Measurements from ENCODE around the gene TCP1.

DNA sequence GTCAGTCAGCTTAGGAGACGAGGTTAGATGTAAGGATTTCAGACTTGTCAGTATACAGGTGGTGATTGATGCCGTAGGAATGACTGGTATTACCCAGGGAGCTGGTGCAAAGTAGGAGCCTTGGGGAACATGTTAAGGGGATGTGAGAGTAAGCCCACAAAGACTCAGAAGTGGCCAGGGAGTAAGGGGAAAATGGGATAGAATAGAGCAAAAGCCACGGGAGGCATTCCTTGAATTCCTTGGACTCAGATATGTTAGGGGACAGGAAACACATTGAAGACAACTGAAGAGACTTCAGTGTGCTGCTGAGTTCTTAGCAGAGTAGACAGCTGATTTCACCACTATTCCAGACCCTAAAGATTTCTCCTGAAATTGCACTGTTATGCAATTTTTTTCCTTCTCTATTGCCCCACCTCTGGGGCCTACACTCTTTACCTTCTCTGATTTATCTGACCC, 28.8 kb downstream of the TCP1 start:
- TF ChIP-seq, protein P1, sequence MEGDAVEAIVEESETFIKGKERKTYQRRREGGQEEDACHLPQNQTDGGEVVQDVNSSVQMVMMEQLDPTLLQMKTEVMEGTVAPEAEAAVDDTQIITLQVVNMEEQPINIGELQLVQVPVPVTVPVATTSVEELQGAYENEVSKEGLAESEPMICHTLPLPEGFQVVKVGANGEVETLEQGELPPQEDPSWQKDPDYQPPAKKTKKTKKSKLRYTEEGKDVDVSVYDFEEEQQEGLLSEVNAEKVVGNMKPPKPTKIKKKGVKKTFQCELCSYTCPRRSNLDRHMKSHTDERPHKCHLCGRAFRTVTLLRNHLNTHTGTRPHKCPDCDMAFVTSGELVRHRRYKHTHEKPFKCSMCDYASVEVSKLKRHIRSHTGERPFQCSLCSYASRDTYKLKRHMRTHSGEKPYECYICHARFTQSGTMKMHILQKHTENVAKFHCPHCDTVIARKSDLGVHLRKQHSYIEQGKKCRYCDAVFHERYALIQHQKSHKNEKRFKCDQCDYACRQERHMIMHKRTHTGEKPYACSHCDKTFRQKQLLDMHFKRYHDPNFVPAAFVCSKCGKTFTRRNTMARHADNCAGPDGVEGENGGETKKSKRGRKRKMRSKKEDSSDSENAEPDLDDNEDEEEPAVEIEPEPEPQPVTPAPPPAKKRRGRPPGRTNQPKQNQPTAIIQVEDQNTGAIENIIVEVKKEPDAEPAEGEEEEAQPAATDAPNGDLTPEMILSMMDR (IDR thresholded peaks at IDR 0.05) = no peak
- TF ChIP-seq POLR2A (IDR thresholded peaks at IDR 0.05) (no peak), EP300 (IDR thresholded peaks at IDR 0.05) (no peak)
